Epithelial cell of proximal tubule (primary cell): Measurements from ENCODE around the gene GUCY1A2. TPM values are rescaled to one million over a fixed set of nuclear protein-coding genes. Genes with fewer than 3 reads are reported as not detected.

ENCODE experiments used
- DNase-seq: peaks from one replicate; pipeline ENCODE4 v3.0.0-alpha.2; 2011; ENCODE audit warnings: low read depth
- H3K4me3 ChIP-seq: 2 replicates; pipeline ENCODE4 v1.5.1; 2011; ENCODE audit warnings: low read depth, mild to moderate bottlenecking, low read length
- total RNA-seq: library from RNA; depleted of rRNA; stranded (reverse); fragments of >200 nt; gene quantifications from 2 replicates; pipeline ENCODE4 v1.2.3, GENCODE V29; 2015
- TF ChIP-seq, protein P1 (sequence below): conservative IDR thresholded peaks from 2 replicates; pipeline ENCODE4 v1.5.1; 2012; ENCODE audit warnings: low read depth, mild to moderate bottlenecking, low read length

GUCY1A2 gene
- total RNA-seq, 1 donor from 2014 or later: 0.06 TPM

DNA sequence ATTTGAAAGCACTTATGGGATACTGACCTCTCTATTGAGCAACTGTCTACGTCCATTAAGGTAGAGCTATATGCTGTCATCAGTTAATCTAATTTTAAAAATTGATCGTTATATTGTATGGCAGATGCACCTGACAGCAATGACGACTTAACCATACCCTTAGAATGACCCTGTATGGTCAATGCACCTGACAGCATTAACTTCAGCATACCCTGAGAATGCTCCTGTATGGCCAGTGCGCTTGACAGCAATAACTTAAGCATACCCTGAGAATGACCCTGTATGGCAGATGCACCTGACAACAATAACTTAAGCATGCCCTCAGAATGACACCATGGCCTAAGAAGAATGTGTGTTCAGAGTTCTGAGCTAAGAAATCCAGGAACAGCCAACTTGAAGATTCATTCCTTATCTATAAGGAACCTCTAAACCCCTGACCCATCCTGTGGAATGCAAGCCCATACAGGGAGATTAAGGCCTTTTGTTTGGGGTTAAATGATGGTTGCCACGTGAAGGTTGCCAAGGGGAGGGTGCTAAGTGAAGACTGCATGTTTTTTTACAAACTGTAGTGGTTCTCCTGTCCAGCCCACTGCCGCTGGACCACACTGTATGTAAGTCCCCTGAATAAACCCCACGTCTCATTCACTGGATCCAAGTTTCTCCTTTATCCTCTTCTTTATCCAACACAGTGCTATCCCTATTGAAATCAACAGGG is 138.3 kb downstream of the GUCY1A2 start:
- TF ChIP-seq, protein P1, sequence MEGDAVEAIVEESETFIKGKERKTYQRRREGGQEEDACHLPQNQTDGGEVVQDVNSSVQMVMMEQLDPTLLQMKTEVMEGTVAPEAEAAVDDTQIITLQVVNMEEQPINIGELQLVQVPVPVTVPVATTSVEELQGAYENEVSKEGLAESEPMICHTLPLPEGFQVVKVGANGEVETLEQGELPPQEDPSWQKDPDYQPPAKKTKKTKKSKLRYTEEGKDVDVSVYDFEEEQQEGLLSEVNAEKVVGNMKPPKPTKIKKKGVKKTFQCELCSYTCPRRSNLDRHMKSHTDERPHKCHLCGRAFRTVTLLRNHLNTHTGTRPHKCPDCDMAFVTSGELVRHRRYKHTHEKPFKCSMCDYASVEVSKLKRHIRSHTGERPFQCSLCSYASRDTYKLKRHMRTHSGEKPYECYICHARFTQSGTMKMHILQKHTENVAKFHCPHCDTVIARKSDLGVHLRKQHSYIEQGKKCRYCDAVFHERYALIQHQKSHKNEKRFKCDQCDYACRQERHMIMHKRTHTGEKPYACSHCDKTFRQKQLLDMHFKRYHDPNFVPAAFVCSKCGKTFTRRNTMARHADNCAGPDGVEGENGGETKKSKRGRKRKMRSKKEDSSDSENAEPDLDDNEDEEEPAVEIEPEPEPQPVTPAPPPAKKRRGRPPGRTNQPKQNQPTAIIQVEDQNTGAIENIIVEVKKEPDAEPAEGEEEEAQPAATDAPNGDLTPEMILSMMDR: no peak
- H3K4me3 ChIP-seq: no peak overlapping the region
- no peak for DNase-seq

DNA sequence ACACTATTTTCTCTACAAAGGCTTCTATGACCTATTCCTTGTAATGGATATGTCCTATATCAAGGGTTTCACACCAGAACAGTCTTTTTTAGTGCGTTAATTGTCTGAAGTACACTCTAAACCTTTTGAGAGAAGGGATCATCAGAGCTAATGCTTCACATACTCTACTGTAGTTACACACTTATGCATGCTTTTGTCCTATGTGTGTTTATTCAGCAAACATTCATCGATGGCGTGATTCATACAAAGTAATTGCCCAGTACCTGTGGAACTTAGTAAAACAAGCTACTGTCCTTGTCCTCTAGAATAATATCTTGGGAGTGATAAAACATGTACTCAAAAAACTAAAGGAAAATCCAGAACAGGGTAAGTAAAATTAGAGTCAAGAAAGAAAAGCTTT is 139.2 kb downstream of the GUCY1A2 start:
- H3K4me3 ChIP-seq: no peak overlapping the region
- no peak for DNase-seq
- TF ChIP-seq, protein P1: no peak

DNA sequence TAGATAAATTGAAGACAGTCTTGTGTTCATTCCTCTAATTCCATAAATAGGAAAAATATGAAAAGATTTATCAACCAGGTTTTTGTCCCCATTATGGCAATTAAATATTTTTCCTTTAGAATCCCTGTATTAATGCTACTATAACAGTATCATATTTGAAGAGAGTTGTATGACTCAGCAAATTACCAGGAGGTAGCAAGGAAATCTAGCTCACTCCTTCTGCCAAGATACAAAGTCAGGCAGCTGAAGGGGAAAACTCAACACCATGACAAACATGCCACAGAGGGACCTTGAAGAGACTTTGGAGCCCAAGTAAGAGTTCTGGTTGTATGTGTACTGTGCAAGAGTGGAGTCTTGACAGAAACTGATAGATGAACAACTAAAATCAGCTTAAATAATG is 143.3 kb downstream of the GUCY1A2 start:
- no peak overlapping the region for H3K4me3 ChIP-seq
- no peak for DNase-seq
- TF ChIP-seq, protein P1: no peak

DNA sequence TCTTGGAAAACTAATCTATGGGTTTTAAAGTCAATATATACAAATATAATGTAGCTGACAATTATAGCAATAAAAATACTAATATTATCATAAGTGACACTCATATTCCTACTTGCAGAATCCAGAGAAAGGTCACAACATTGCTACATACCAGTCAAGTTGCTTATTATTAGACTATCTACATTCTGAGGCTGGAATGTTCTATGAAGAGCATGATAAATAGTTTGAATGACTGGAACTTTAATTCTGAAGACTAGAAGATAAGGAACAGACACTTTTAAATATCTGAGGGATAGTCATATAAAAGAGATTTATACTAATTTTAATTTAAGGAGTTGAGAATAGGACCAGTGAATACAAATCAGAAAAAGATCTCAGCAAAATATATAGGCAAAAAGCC is 146.0 kb downstream of the GUCY1A2 start:
- DNase-seq: no peak
- TF ChIP-seq, protein P1: no peak
- H3K4me3 ChIP-seq: no peak overlapping the region

DNA sequence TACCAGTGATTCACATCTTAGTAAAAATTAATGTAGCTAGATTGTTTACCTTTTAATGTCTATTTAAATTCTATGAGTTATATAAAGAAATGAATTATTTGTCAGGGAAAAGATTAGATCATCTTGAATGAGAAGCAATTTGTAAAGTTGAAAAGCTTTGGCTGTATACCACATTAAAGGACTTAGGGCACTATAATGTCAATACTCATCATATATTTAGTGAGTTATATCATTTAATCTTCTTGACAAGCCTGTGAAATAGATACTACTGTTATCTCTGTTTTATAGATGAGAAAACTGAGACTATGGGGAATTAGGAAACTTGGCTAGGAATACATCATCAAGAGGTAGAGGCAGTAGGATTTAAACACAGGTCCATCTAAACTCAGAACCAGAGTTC is 160.1 kb downstream of the GUCY1A2 start:
- no peak for DNase-seq
- H3K4me3 ChIP-seq: no peak overlapping the region
- TF ChIP-seq, protein P1: no peak

DNA sequence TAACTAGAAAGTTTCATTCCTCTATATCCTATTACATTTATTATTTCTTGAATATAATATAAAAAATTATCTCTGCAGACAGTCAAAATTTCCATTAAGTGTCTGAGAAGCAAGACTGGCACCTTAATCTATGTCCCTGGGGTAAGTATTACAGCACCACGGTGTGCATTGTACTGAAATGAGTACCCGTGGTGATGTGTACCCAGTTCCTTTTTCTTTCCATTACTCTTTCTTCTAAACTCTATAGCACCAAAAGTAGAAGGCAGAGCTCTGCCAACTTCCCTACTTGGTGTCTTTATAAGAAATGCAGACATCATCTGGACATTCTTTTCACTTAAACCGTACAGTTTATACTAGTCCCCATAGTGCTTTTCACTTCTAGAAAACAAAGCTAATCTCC is 161.7 kb downstream of the GUCY1A2 start:
- DNase-seq: no peak
- no peak overlapping the region for H3K4me3 ChIP-seq
- TF ChIP-seq, protein P1: no peak

DNA sequence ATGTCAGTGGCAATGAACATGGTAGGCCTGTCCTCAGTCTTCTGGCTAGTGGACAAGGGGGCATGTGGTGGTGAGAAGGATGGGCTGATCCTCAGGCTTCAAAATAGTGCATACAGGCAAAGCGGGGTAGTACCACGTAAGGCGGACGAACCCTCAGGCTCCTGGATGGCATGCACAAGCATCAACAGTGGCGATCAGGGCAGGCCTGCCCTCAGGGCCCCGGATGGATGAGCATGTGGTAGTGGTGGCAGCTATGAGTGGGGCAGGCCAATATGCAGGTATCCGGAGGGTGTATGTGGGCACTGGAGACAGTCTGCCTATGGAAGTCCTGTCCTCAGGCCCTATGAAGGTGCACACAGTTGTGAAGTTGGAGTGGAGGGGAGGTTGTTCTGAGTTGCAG is 163.8 kb downstream of the GUCY1A2 start:
- H3K4me3 ChIP-seq: no peak overlapping the region
- TF ChIP-seq, protein P1: no peak
- DNase-seq: no peak
